HG02642 (cell line): ENCODE measurements around the gene TMEM164.

Source experiments
- ATAC-seq: cut with Tn5 transposase; IDR thresholded peaks from one replicate; pipeline ENCODE4 v1.9.1; 2021; ENCODE audit warnings: mild to moderate bottlenecking; ENCODE audit not compliant: unreplicated experiment, poor library complexity

TMEM164 gene

DNA sequence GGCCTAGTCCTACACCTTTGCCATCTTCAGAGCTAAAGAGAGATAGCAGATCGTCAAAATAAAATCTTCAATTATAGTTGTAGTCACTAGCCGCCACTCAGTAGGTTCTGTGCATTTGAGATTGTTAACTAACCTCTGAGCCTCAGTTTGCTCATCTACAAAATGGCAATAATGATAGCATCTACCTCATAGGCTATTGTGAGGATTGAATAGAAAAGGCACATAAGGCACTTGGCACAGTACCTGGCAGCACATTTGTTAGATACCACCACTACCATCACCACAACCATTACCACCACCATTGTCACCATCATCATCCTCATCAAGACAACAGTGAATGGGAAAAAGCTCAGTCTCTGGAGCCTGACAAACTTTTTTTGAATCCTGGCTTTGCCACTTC, 180.4 kb downstream of the TMEM164 start:
- ATAC-seq: no peak

DNA sequence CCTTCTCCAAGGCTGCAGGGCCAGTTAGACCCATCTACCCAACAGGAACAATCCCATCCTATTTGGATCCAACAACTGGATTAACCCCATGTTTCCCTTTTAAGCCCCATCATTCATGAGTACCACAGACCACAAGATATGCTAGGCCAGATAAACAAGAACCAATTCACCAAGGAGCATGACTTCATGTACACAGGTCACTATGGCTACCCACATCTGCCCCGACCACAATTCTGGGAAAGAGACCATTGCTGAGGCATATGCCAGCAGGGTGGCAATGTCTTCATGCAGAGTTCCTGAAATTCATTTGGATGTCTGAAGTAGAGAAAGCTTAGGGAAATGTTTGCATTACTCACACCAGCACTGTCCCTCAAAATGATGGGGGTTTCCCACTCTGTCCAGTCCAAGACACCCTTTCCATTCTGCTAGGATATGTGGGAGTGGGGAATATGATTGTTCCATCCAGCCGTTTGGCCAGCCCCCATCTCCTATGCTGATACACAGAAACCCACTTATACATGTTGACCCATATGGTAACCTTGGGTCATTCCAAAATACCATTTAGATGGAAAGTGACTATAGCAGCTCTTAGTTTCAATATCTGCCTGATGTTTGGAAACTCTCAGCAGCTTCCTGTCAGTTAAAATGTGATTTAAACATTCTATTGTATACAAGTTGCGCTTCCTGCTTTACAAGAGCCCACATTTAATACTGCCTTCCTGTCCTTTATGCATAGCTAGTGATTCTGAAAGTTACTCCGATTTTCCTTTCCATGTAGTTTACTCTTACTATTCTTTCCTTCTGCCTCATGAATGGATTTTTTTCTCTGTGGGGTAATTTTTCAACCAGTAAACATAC, 186.0 kb downstream of the TMEM164 start:
- no peak for ATAC-seq

DNA sequence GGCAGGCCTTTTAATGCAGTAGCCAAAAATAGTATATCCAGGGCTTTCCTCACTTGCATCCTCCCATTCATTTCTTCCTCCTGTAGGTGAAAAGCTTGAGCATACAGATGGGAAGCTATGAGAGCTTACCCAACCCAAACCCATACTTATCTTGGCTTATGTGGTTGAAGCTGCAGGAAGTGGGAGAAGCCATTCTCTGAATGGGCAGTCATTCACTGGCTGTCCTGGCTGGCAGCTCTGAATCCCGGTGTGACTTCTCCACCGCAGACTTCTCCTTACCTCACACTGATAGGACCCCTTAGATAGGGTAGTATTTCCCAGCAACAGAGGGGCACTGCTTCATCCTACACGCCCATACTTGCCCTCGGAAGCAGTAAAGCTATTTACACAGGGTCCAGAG, 189.6 kb downstream of the TMEM164 start:
- no peak for ATAC-seq

GRCh38 chrX:110194977-110195376, 192.1 kb downstream of the TMEM164 start:
- no peak for ATAC-seq

- no peak for ATAC-seq
Measured at GRCh38 chrX:110201799-110202198, 198.9 kb downstream of the TMEM164 start.

DNA sequence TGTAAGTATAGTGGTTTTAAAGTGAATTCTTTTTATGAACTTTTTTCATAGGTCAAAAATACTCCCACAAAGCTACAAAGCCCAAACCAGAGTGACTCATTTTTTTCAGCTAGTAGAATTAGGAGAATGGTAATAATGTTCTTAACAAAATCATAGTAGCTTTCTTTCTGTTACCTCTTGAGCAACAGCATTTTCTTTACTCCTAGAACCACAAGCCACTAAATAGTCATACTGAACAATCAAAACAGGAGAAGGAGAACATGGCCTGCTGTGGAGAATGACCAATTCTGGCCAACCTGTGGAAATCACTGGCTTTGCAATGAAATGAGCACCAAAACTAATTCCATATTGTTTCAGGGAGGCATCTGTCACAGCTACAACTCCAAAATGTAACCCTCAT, 202.1 kb downstream of the TMEM164 start:
- ATAC-seq: no peak

- no peak for ATAC-seq
Measured at GRCh38 chrX:110208092-110208491, 205.2 kb downstream of the TMEM164 start.

GRCh38 chrX:110210417-110211139, 207.7 kb downstream of the TMEM164 start:
- no peak for ATAC-seq

- ATAC-seq: no peak
Measured at GRCh38 chrX:110211340-110211739, 208.4 kb downstream of the TMEM164 start.

- ATAC-seq: no peak
Measured at GRCh38 chrX:110212299-110212698, 209.4 kb downstream of the TMEM164 start.

DNA sequence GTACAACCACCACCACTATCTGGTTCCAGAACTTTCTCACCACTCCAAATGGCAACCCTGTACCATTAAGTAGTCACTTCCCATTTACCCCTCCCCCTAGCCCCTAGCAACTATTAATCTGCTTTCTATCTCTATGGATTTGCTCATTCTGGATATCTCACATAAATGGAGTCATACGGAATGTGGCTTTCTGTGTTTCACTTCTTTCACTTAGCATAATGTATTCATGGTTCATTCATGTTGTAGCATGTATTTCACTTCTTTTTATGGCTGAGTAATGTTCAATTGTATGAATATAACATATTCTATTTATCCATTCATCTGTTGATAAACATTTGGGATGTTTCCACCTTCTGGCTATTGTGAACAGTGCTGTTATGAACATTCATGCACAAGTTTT, 210.3 kb downstream of the TMEM164 start:
- ATAC-seq: no peak

DNA sequence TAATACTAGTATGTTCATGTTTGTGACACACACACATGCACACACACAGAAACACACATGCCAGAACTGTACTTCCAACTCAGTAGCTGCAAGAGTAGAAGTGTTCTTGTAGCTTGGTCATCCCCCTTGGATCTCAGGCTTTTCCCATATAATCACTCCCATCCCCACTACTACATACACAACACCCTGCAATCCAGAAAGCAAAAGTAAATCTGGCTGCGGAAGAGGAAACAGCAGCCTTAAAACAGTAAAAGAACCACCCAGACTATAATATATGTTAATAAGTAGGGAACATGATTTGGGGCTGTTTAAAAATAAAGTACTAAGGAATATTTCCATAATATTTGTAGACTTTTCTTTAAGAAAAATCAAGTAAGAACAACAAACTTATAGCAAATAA, 211.8 kb downstream of the TMEM164 start:
- ATAC-seq: no peak

DNA sequence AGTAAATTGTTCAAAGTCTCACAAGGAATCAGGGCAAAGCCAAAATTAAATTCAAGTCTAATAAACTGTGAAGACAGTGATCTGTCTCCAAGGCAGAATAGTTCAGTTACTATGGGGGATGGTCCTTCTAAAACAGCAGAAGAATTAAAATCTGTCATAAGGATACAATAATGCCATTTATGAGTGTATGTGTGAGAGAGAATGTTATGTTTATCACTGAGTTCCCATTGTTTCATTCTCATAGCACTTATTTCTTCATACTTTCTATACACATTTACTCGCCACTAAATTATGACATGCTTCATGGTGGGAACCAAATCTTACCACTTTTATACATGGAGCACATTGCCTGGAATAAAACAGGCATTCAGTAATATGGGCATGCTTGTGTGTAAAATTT, 212.5 kb downstream of the TMEM164 start:
- no peak for ATAC-seq

GRCh38 chrX:110216027-110216426, 213.1 kb downstream of the TMEM164 start:
- ATAC-seq: no peak

GRCh38 chrX:110218591-110218990, 215.7 kb downstream of the TMEM164 start:
- ATAC-seq: no peak

- no peak for ATAC-seq
Measured at GRCh38 chrX:110219920-110220319, 217.0 kb downstream of the TMEM164 start.

DNA sequence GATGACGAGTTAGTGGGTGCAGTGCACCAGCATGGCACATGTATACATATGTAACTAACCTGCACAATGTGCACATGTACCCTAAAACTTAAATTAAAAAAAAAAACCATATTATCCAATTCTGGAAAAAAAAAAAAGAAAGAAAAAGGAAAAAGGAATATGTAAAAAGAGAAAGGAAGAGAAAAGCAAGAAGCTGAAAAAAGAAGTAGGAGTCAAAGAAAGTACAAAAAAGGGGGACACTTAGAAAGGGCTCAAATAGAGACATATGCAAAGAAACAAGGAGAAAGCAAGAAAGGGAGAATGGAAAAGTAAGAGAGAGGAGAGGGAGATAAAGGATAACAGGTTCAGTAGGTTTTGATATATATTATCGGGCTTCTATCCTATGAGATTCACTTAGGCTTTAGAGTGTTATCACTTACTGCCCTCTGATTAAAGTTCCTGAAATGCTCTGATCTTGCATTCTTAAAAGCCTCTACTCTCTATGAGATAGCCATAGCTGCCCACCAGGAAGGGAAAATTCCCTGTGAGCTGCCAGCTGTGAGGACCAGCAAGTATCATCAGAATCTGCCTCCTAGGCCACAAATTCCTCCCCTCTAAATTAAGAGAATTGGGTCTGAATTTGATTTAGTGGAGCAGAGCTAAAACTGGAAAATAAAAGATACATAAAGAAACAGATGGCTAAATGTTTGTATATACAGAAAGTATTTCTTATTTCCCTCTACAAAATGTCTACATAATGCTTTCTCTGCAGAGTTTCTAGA, 219.8 kb downstream of the TMEM164 start:
- ATAC-seq: no peak

- ATAC-seq: no peak
Measured at GRCh38 chrX:110224926-110225617, 222.2 kb downstream of the TMEM164 start.

DNA sequence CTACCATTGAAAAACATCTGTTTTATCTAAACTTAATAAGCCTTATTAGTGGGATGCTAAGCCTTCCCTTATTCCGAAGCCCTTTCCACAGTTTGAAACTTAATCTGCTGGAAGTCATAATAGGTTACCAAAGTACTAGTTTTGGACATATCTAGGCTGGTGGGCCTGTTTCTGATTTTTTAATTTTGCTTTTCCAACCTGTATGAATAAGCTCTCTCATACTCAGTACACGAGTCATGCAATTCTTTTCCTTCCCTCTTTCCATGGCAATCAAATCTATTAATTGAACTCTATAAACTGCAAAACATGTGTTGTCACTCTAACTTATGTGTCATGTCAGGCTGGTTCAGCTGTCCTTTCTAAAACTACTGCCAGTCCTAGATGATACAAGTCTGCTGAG, 224.0 kb downstream of the TMEM164 start:
- ATAC-seq: no peak
